ENCODE measurements around the gene NLGN4Y.
"Not testable (repeated sequence)": the region's sequence is repeated elsewhere in the genome, so short reads cannot be mapped to it uniquely, and the experiment has no call there.

The NLGN4Y gene

GRCh38 chrY:14850734-14851133 lies 326.4 kb downstream of the NLGN4Y start:
- Histone ChIP-seq H3K9ac (ENCODE audit: low read depth, low read length) (no peak overlapping the region), H3K36me3 (ENCODE audit: insufficient read depth, low read length) (no peaks in the 10 kb centered on the region), H3K4me3 (ENCODE audit: low read length) (no peak overlapping the region), H3K4me2 (ENCODE audit: low read length) (no peak overlapping the region), H3K27me3 (ENCODE audit: control insufficient read depth, insufficient read depth, low read length) (no peaks in the 10 kb centered on the region), H3K9me3 (replicated peaks; ENCODE audit: low read length) (no peaks in the 10 kb centered on the region), H3K4me1 (ENCODE audit: control insufficient read depth, insufficient read depth, low read length) (no peaks in the 10 kb centered on the region)

GRCh38 chrY:14860448-14860847 lies 336.1 kb downstream of the NLGN4Y start:
- no peak overlapping the region for H3K4me2 ChIP-seq (ENCODE audit: low read length)
- H3K4me1 ChIP-seq (ENCODE audit: control insufficient read depth, insufficient read depth, low read length): no peaks in the 10 kb centered on the region
- H3K36me3 ChIP-seq (ENCODE audit: insufficient read depth, low read length): no peaks in the 10 kb centered on the region
- no peak overlapping the region for H3K4me3 ChIP-seq (ENCODE audit: low read length)
- H3K27me3 ChIP-seq (ENCODE audit: control insufficient read depth, insufficient read depth, low read length): no peaks in the 10 kb centered on the region
- H3K9ac ChIP-seq (ENCODE audit: low read depth, low read length): no peak overlapping the region
- H3K9me3 ChIP-seq (replicated peaks; ENCODE audit: low read length): no peaks in the 10 kb centered on the region

- not testable (repeated sequence) for H3K4me1 ChIP-seq (ENCODE audit: control insufficient read depth, insufficient read depth, low read length); H3K27me3 ChIP-seq (ENCODE audit: control insufficient read depth, insufficient read depth, low read length); H3K4me2 ChIP-seq (ENCODE audit: low read length); H3K9me3 ChIP-seq (replicated peaks; ENCODE audit: low read length); H3K9ac ChIP-seq (ENCODE audit: low read depth, low read length); H3K4me3 ChIP-seq (ENCODE audit: low read length); H3K36me3 ChIP-seq (ENCODE audit: insufficient read depth, low read length)
These were observed 336.7 kb downstream of the NLGN4Y start for GRCh38 chrY:14861033-14861432.

- Histone ChIP-seq H3K9ac (ENCODE audit: low read depth, low read length) (no peak overlapping the region), H3K27me3 (ENCODE audit: control insufficient read depth, insufficient read depth, low read length) (no peaks in the 10 kb centered on the region), H3K4me1 (ENCODE audit: control insufficient read depth, insufficient read depth, low read length) (no peaks in the 10 kb centered on the region), H3K4me3 (ENCODE audit: low read length) (no peak overlapping the region), H3K9me3 (replicated peaks; ENCODE audit: low read length) (no peaks in the 10 kb centered on the region), H3K4me2 (ENCODE audit: low read length) (no peak overlapping the region), H3K36me3 (ENCODE audit: insufficient read depth, low read length) (no peaks in the 10 kb centered on the region)
These were observed 347.6 kb downstream of the NLGN4Y start for GRCh38 chrY:14871971-14872370.

All from skeletal muscle satellite cell (primary cell).